ENCODE measurements around the gene FXR2. TPM values are rescaled to one million over a fixed set of nuclear protein-coding genes. Genes with fewer than 3 reads are reported as not detected.
A peak's percentile ranks its signal among the peaks of the same experiment; 100 is the strongest.

Gene FXR2
- polyA plus RNA-seq, 1 donor from 2014 or later, result 118 TPM

DNA sequence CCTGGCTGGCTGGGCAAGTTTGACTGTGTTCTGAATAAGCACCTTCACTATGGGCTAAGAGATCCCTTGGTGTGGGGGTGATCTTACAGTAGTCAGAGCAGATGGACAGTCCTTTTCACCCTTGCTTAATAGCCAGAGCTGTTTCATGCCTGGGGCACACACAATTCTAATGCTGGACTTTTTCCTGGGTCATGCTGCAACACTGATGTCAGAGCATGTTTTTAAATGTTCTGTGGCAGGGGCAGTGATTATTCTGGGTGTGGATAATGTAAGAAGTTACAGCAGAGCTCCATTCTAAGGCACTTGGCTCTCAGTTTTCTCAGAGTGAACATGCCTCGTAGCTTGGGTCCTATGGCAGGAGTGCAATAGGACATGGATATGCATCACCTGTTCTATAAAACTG lies 39.2 kb downstream of the FXR2 start:
- TF ChIP-seq, protein P1, sequence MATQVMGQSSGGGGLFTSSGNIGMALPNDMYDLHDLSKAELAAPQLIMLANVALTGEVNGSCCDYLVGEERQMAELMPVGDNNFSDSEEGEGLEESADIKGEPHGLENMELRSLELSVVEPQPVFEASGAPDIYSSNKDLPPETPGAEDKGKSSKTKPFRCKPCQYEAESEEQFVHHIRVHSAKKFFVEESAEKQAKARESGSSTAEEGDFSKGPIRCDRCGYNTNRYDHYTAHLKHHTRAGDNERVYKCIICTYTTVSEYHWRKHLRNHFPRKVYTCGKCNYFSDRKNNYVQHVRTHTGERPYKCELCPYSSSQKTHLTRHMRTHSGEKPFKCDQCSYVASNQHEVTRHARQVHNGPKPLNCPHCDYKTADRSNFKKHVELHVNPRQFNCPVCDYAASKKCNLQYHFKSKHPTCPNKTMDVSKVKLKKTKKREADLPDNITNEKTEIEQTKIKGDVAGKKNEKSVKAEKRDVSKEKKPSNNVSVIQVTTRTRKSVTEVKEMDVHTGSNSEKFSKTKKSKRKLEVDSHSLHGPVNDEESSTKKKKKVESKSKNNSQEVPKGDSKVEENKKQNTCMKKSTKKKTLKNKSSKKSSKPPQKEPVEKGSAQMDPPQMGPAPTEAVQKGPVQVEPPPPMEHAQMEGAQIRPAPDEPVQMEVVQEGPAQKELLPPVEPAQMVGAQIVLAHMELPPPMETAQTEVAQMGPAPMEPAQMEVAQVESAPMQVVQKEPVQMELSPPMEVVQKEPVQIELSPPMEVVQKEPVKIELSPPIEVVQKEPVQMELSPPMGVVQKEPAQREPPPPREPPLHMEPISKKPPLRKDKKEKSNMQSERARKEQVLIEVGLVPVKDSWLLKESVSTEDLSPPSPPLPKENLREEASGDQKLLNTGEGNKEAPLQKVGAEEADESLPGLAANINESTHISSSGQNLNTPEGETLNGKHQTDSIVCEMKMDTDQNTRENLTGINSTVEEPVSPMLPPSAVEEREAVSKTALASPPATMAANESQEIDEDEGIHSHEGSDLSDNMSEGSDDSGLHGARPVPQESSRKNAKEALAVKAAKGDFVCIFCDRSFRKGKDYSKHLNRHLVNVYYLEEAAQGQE (IDR thresholded peaks at IDR 0.05; ENCODE audit: borderline replicate concordance), result no peak
- TF ChIP-seq POLR2AphosphoS5 (IDR thresholded peaks at IDR 0.05) (no peak), EZH2 (IDR thresholded peaks at IDR 0.05; ENCODE audit: borderline replicate concordance, insufficient read depth, low read length, poor library complexity, severe bottlenecking) (no peak), SMC3 (conservative IDR thresholded peaks at IDR 0.05; ENCODE audit: poor library complexity) (no peak), MXI1 (conservative IDR thresholded peaks at IDR 0.05; ENCODE audit: poor library complexity, severe bottlenecking) (no peak), EP300 (conservative IDR thresholded peaks at IDR 0.05; ENCODE audit: poor library complexity, severe bottlenecking) (no peak)
- TF ChIP-seq, protein P2, sequence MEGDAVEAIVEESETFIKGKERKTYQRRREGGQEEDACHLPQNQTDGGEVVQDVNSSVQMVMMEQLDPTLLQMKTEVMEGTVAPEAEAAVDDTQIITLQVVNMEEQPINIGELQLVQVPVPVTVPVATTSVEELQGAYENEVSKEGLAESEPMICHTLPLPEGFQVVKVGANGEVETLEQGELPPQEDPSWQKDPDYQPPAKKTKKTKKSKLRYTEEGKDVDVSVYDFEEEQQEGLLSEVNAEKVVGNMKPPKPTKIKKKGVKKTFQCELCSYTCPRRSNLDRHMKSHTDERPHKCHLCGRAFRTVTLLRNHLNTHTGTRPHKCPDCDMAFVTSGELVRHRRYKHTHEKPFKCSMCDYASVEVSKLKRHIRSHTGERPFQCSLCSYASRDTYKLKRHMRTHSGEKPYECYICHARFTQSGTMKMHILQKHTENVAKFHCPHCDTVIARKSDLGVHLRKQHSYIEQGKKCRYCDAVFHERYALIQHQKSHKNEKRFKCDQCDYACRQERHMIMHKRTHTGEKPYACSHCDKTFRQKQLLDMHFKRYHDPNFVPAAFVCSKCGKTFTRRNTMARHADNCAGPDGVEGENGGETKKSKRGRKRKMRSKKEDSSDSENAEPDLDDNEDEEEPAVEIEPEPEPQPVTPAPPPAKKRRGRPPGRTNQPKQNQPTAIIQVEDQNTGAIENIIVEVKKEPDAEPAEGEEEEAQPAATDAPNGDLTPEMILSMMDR (IDR thresholded peaks at IDR 0.05; ENCODE audit: poor library complexity, severe bottlenecking), result no peak
- H3K79me2 ChIP-seq (replicated peaks; ENCODE audit: insufficient read depth, low read length), result peaks cover 35% of the 10 kb centered on the region
- no peaks in the 10 kb centered on the region for H3F3A ChIP-seq (ENCODE audit: insufficient read depth, low read length, poor library complexity, severe bottlenecking)
- H3K36me3 ChIP-seq (ENCODE audit: insufficient read depth, low read length), result peaks cover 14% of the 10 kb centered on the region
- H4K20me1 ChIP-seq (ENCODE audit: insufficient read depth), result peaks cover 30% of the 10 kb centered on the region
- peak overlapping the region; percentile 100 for H3K4me3 ChIP-seq (ENCODE audit: low read length)
- no peak overlapping the region for H2AFZ ChIP-seq (ENCODE audit: low read depth, low read length)
- no peaks in the 10 kb centered on the region for H3K27me3 ChIP-seq (ENCODE audit: insufficient read depth, low read depth, low read length)
- no peak overlapping the region for H3K4me2 ChIP-seq (ENCODE audit: low read length)
- H3K9ac ChIP-seq (ENCODE audit: low read length), result peak overlapping the region; percentile 100
- no peaks in the 10 kb centered on the region for H3K9me2 ChIP-seq (ENCODE audit: insufficient read depth, low read length)
- no peak overlapping the region for H3K27ac ChIP-seq (ENCODE audit: low read length)
- no peaks in the 10 kb centered on the region for H3K9me3 ChIP-seq (ENCODE audit: low read length)

DNA sequence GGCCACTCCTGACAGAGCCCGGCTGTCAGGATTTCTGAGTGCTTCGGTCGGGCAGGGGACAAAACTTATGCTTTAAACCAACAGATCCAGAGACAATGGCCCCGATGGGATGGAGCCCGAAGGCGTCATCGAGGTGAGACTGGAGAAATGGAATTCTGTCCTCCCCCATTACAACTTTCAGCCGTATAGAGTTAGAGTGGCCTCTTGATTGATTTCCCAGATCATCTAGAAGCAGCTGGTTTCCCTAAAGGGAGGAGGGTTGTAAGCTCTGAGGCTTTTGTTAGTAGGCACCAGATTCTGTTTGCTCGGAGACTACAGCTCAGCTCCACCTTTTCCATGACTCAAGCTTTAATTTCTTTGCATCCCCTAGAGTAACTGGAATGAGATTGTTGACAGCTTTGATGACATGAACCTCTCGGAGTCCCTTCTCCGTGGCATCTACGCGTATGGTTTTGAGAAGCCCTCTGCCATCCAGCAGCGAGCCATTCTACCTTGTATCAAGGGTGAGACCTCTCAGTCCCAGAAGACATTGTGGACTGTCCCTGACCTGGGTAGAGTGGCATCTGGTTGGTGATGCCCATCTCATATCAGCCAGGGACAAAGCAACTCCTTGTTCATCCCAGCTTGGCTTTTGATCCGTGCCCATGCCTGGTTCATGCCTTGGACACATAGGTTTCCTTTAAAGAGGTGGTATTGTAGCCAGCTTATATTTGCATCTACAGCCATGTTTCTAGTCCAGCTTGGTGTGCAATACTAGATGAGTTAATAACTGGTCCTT lies 40.3 kb downstream of the FXR2 start:
- Histone ChIP-seq H3K9ac (ENCODE audit: low read length) (peak overlapping the region; percentile 100), H3K4me3 (ENCODE audit: low read length) (peak overlapping the region; percentile 100), H3K9me2 (ENCODE audit: insufficient read depth, low read length) (no peaks in the 10 kb centered on the region), H3K36me3 (ENCODE audit: insufficient read depth, low read length) (peaks cover 14% of the 10 kb centered on the region), H3K27ac (ENCODE audit: low read length) (peak overlapping the region; percentile 97), H3F3A (ENCODE audit: insufficient read depth, low read length, poor library complexity, severe bottlenecking) (no peaks in the 10 kb centered on the region), H3K27me3 (ENCODE audit: insufficient read depth, low read depth, low read length) (no peaks in the 10 kb centered on the region), H4K20me1 (ENCODE audit: insufficient read depth) (peaks cover 30% of the 10 kb centered on the region), H3K79me2 (replicated peaks; ENCODE audit: insufficient read depth, low read length) (peaks cover 35% of the 10 kb centered on the region), H2AFZ (ENCODE audit: low read depth, low read length) (no peak overlapping the region), H3K4me2 (ENCODE audit: low read length) (peak overlapping the region; percentile 94), H3K9me3 (ENCODE audit: low read length) (no peaks in the 10 kb centered on the region)
- no peak for TF ChIP-seq TAF1 (IDR thresholded peaks at IDR 0.05; ENCODE audit: low read depth)
- TF ChIP-seq MXI1 (conservative IDR thresholded peaks at IDR 0.05; ENCODE audit: poor library complexity, severe bottlenecking), result no peak
- TF ChIP-seq, protein P2 (IDR thresholded peaks at IDR 0.05; ENCODE audit: poor library complexity, severe bottlenecking), result no peak
- no peak for TF ChIP-seq EZH2 (IDR thresholded peaks at IDR 0.05; ENCODE audit: borderline replicate concordance, insufficient read depth, low read length, poor library complexity, severe bottlenecking)
- TF ChIP-seq RAD21 (conservative IDR thresholded peaks at IDR 0.05), result no peak
- TF ChIP-seq SMC3 (conservative IDR thresholded peaks at IDR 0.05; ENCODE audit: poor library complexity), result no peak
- TF ChIP-seq, protein P1 (IDR thresholded peaks at IDR 0.05; ENCODE audit: borderline replicate concordance), result no peak
- TF ChIP-seq EP300 (conservative IDR thresholded peaks at IDR 0.05; ENCODE audit: poor library complexity, severe bottlenecking), result no peak
- no peak for TF ChIP-seq POLR2AphosphoS5 (IDR thresholded peaks at IDR 0.05)

Data from neural cell (in vitro differentiated cells).